ENCODE results near the gene PCSK6. TPM values are rescaled to one million over a fixed set of nuclear protein-coding genes. Genes with fewer than 3 reads are reported as not detected.

Gene PCSK6
- total RNA-seq, 5 donors from 2014 or later (not counting 1 experiment from before 2014, with no cell fraction given), result 0.16 to 2.2 (median 1.3) TPM

DNA sequence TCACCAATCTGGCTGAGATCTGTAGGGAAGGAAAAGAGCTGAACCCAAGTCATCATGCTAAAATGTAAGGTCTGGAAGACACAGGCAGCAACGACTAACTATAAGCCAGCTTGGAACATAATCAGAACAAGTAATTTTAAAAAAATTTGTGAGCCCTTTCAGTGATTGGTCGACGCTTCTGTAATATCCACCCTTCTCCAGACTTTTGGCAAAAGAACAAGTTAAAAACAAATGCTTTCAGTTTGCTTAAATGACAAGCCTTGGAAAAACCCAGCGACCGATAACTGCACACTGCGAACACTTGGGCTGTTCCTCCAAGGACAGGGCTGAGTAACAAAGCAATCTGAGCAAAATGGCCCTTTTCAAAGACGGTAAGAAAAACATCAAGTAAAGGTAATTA lies 49.6 kb downstream of the PCSK6 start:
- DNase-seq, result no peak
- H3K9me3 ChIP-seq, result no peaks in the 10 kb centered on the region
- ATAC-seq (replicated peaks in 1 of 4), result no peak
- Mint-ChIP-seq H3K27me3 (peaks cover 9 to 14% of the 10 kb centered on the region in 2 donors), H3K27ac (no peak overlapping the region), H3K4me3 (no peak overlapping the region), H3K36me3 (no peaks in the 10 kb centered on the region), H3K9me3 (no peaks in the 10 kb centered on the region), H3K4me1 (peaks cover 5 to 10% (median 8%) of the 10 kb centered on the region in 3 donors)
- no peak overlapping the region for H3K27ac ChIP-seq (ENCODE audit: low read length)
- no peaks in the 10 kb centered on the region for H3K36me3 ChIP-seq (ENCODE audit: control insufficient read depth in 2 of 2, extremely low read depth in 1 of 2, insufficient read depth in 1 of 2, low read length in 1 of 2)
- ChIA-PET CTCF (no interaction called here), POLR2A (interaction anchor here in 1 of 2 donors (0.5 kb wide), 1 partner anchor 25 kb away, joined by 3 read pairs; no protein-coding TSS in a partner anchor)
- H3K27me3 ChIP-seq (replicated peaks in 1 of 2; ENCODE audit: control insufficient read depth in 2 of 2, extremely low read depth in 1 of 2, insufficient read depth in 2 of 2, low read length in 1 of 2), result peaks cover 0 to 25% of the 10 kb centered on the region in 2 experiments
- 93% methylated on average over 4 of the region's 7 CpGs for WGBS (ENCODE audit: insufficient coverage)
- no peaks in the 10 kb centered on the region for H3K4me1 ChIP-seq (ENCODE audit: control insufficient read depth in 1 of 2, extremely low read depth in 1 of 2, insufficient read depth in 2 of 2, low read length in 2 of 2)
- H3K4me3 ChIP-seq (ENCODE audit: control insufficient read depth in 1 of 2, extremely low read depth in 1 of 2, low read length in 1 of 2), result no peak overlapping the region

DNA sequence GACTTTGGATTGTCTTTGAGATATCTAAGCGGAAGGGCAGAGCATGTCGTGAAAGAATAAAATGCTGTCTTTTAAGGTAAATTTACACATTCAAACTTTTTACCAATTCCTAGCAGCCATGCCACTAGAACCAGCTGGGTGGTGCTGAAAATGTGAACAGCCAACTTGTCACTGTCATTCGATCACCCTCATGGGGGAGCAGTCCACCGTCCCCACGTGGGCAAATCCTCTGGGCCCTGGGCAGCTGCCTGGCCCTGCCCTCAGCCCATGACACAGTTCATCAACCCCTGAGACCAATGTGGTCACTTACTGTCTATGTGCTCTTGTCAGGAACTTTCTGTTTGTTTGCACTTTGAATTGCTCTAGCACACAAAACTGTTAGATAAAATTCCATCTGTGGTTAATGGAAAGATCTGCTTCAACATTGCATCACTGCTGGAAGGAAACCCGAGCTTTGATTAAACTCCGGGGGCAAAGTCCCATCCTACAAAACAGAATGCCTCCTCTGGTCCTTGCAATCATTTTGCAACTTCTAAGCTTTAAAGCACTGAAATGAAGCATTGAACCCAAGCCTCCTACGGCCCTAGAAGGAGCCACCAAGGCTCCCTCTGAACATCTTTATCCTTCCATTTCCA lies 50.1 kb downstream of the PCSK6 start:
- CTCF ChIA-PET, result no interaction called here
- Histone ChIP-seq H3K4me1 (ENCODE audit: control insufficient read depth in 1 of 2, extremely low read depth in 1 of 2, insufficient read depth in 2 of 2, low read length in 2 of 2) (no peaks in the 10 kb centered on the region), H3K36me3 (ENCODE audit: control insufficient read depth in 2 of 2, extremely low read depth in 1 of 2, insufficient read depth in 1 of 2, low read length in 1 of 2) (no peaks in the 10 kb centered on the region), H3K27me3 (replicated peaks in 1 of 2; ENCODE audit: control insufficient read depth in 2 of 2, extremely low read depth in 1 of 2, insufficient read depth in 2 of 2, low read length in 1 of 2) (peaks cover 0 to 25% of the 10 kb centered on the region in 2 experiments), H3K9me3 (no peaks in the 10 kb centered on the region), H3K4me3 (ENCODE audit: control insufficient read depth in 1 of 2, extremely low read depth in 1 of 2, low read length in 1 of 2) (no peak overlapping the region), H3K27ac (ENCODE audit: low read length) (no peak overlapping the region)
- 77% methylated on average over 5 of the region's 8 CpGs for WGBS (ENCODE audit: insufficient coverage)
- Mint-ChIP-seq H3K4me3 (no peak overlapping the region), H3K27ac (no peak overlapping the region), H3K27me3 (peaks cover 9 to 16% of the 10 kb centered on the region in 2 donors), H3K4me1 (peaks cover 5 to 10% (median 8%) of the 10 kb centered on the region in 3 donors), H3K9me3 (no peaks in the 10 kb centered on the region), H3K36me3 (no peaks in the 10 kb centered on the region)
- POLR2A ChIA-PET, result no interaction called here
- no peak for DNase-seq
- ATAC-seq (replicated peaks in 1 of 4), result no peak

GRCh38 chr15:101438482-101439284 lies 50.8 kb downstream of the PCSK6 start:
- Mint-ChIP-seq H3K36me3 (no peaks in the 10 kb centered on the region), H3K4me1 (peaks cover 5 to 10% (median 8%) of the 10 kb centered on the region in 3 donors), H3K27me3 (peaks cover 9 to 16% of the 10 kb centered on the region in 2 donors), H3K27ac (no peak overlapping the region), H3K4me3 (no peak overlapping the region), H3K9me3 (no peaks in the 10 kb centered on the region)
- WGBS (ENCODE audit: insufficient coverage), result 87% methylated on average over 18 of the region's 21 CpGs
- ATAC-seq (replicated peaks in 1 of 4) (no peak), DNase-seq (no peak)
- Histone ChIP-seq H3K27ac (ENCODE audit: low read length) (no peak overlapping the region), H3K36me3 (ENCODE audit: control insufficient read depth in 2 of 2, extremely low read depth in 1 of 2, insufficient read depth in 1 of 2, low read length in 1 of 2) (no peaks in the 10 kb centered on the region), H3K4me3 (ENCODE audit: control insufficient read depth in 1 of 2, extremely low read depth in 1 of 2, low read length in 1 of 2) (no peak overlapping the region), H3K4me1 (ENCODE audit: control insufficient read depth in 1 of 2, extremely low read depth in 1 of 2, insufficient read depth in 2 of 2, low read length in 2 of 2) (no peaks in the 10 kb centered on the region), H3K9me3 (no peaks in the 10 kb centered on the region), H3K27me3 (replicated peaks in 1 of 2; ENCODE audit: control insufficient read depth in 2 of 2, extremely low read depth in 1 of 2, insufficient read depth in 2 of 2, low read length in 1 of 2) (peaks cover 0 to 25% of the 10 kb centered on the region in 2 experiments)
- CTCF ChIA-PET, result no interaction called here
- POLR2A ChIA-PET, result no interaction called here

DNA sequence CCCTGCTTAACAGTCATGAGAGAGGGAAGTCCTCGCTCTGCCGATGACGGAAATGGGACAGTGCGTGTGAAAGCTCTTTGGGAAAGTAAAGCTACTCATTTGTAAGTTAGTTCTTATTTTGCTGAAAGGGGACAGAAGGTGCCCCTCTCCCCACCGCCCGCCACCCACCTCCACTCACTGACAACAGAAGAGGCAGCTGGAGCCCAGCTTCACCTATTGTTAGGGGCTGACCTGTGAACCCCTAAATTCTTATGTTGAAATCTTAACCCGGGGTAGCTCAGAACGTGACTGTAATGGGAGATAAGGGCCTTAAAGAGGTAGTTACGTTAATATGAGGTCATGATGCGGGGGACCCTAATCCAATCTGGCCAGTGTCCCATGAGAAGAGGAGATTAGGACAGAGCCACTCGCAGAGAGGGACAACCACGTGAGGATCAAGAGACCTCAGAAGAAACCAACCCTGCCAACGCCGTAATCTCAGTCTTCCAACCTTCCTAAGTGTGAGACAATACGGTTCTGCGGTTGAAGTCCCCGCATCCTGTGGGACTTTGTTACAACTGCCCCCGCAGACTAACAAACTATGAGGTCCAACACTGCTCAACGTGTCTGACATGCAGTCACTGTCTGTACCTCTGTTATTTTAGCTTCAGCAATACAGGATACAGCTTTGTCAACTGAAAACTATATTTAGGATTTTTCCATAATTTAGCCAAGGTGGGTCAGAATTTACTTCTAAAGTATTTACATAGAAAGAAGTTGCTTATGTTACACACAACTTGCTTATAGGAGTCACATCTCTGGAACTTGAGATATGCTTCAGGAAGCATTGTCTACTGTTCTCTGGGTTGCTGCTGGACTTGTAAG lies 51.7 kb downstream of the PCSK6 start:
- Histone ChIP-seq H3K27ac (ENCODE audit: low read length) (no peak overlapping the region), H3K27me3 (replicated peaks in 1 of 2; ENCODE audit: control insufficient read depth in 2 of 2, extremely low read depth in 1 of 2, insufficient read depth in 2 of 2, low read length in 1 of 2) (peaks cover 0 to 30% of the 10 kb centered on the region in 2 experiments), H3K36me3 (ENCODE audit: control insufficient read depth in 2 of 2, extremely low read depth in 1 of 2, insufficient read depth in 1 of 2, low read length in 1 of 2) (no peaks in the 10 kb centered on the region), H3K9me3 (no peaks in the 10 kb centered on the region), H3K4me1 (ENCODE audit: control insufficient read depth in 1 of 2, extremely low read depth in 1 of 2, insufficient read depth in 2 of 2, low read length in 2 of 2) (no peaks in the 10 kb centered on the region), H3K4me3 (ENCODE audit: control insufficient read depth in 1 of 2, extremely low read depth in 1 of 2, low read length in 1 of 2) (no peak overlapping the region)
- no peak overlapping the region for H3K27ac Mint-ChIP-seq
- peaks cover 5 to 10% (median 8%) of the 10 kb centered on the region in 3 donors for H3K4me1 Mint-ChIP-seq
- H3K36me3 Mint-ChIP-seq, result no peaks in the 10 kb centered on the region
- H3K9me3 Mint-ChIP-seq, result no peaks in the 10 kb centered on the region
- DNase-seq (no peak), ATAC-seq (replicated peaks in 1 of 4) (no peak)
- H3K27me3 Mint-ChIP-seq, result peaks cover 11 to 16% of the 10 kb centered on the region in 2 donors
- CTCF ChIA-PET, result no interaction called here
- H3K4me3 Mint-ChIP-seq, result no peak overlapping the region
- POLR2A ChIA-PET, result no interaction called here
- WGBS (ENCODE audit: insufficient coverage), result 87% methylated on average over 9 of the region's 19 CpGs

DNA sequence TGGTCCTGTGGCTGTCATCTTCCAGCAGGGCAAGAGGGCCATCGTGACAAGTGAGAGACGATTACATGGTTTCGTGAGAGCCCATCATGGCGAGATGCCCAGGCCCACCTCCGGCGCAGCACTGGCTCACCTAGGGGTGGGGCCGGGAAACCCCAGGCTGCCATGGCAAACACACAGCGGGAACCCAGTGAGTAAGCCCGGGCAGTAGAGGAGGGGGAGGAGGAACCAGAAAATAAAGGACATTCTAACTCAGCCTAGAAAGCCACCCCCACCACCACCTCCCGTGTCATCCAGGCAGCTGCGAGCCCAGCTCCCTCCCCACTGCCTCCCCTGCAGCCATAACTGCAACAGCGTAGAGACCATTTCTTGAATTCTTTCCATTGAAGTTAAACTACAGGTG lies 52.3 kb downstream of the PCSK6 start:
- no peaks in the 10 kb centered on the region for H3K9me3 ChIP-seq
- no peak for ATAC-seq (replicated peaks in 1 of 4)
- ChIA-PET CTCF (no interaction called here), POLR2A (no interaction called here)
- H3K27me3 ChIP-seq (replicated peaks in 1 of 2; ENCODE audit: control insufficient read depth in 2 of 2, extremely low read depth in 1 of 2, insufficient read depth in 2 of 2, low read length in 1 of 2), result peaks cover 0 to 30% of the 10 kb centered on the region in 2 experiments
- no peak for DNase-seq
- Mint-ChIP-seq H3K27me3 (peaks cover 12 to 16% of the 10 kb centered on the region in 2 donors), H3K36me3 (no peaks in the 10 kb centered on the region), H3K27ac (no peak overlapping the region), H3K9me3 (no peaks in the 10 kb centered on the region), H3K4me3 (no peak overlapping the region), H3K4me1 (peaks cover 5 to 8% (median 5%) of the 10 kb centered on the region in 3 donors)
- WGBS (ENCODE audit: insufficient coverage), result 92% methylated on average over 9 of the region's 12 CpGs
- H3K4me3 ChIP-seq (ENCODE audit: control insufficient read depth in 1 of 2, extremely low read depth in 1 of 2, low read length in 1 of 2), result no peak overlapping the region
- no peak overlapping the region for H3K27ac ChIP-seq (ENCODE audit: low read length)
- H3K4me1 ChIP-seq (ENCODE audit: control insufficient read depth in 1 of 2, extremely low read depth in 1 of 2, insufficient read depth in 2 of 2, low read length in 2 of 2), result no peaks in the 10 kb centered on the region
- H3K36me3 ChIP-seq (ENCODE audit: control insufficient read depth in 2 of 2, extremely low read depth in 1 of 2, insufficient read depth in 1 of 2, low read length in 1 of 2), result no peaks in the 10 kb centered on the region

GRCh38 chr15:101436526-101436925 lies 53.0 kb downstream of the PCSK6 start:
- Histone ChIP-seq H3K36me3 (ENCODE audit: control insufficient read depth in 2 of 2, extremely low read depth in 1 of 2, insufficient read depth in 1 of 2, low read length in 1 of 2) (no peaks in the 10 kb centered on the region), H3K4me3 (ENCODE audit: control insufficient read depth in 1 of 2, extremely low read depth in 1 of 2, low read length in 1 of 2) (no peak overlapping the region), H3K9me3 (no peaks in the 10 kb centered on the region), H3K27me3 (replicated peaks in 1 of 2; ENCODE audit: control insufficient read depth in 2 of 2, extremely low read depth in 1 of 2, insufficient read depth in 2 of 2, low read length in 1 of 2) (peaks cover 0 to 30% of the 10 kb centered on the region in 2 experiments), H3K4me1 (ENCODE audit: control insufficient read depth in 1 of 2, extremely low read depth in 1 of 2, insufficient read depth in 2 of 2, low read length in 2 of 2) (no peaks in the 10 kb centered on the region), H3K27ac (ENCODE audit: low read length) (no peak overlapping the region)
- peaks cover 1 to 3% (median 3%) of the 10 kb centered on the region in 3 donors for H3K4me1 Mint-ChIP-seq
- DNase-seq (no peak), ATAC-seq (replicated peaks in 1 of 4) (no peak)
- no peaks in the 10 kb centered on the region for H3K9me3 Mint-ChIP-seq
- H3K27me3 Mint-ChIP-seq, result peaks cover 15 to 16% of the 10 kb centered on the region in 2 donors
- ChIA-PET CTCF (no interaction called here), POLR2A (no interaction called here)
- no peak overlapping the region for H3K4me3 Mint-ChIP-seq
- H3K36me3 Mint-ChIP-seq, result no peaks in the 10 kb centered on the region
- no peak overlapping the region for H3K27ac Mint-ChIP-seq
- 91% methylated on average over 4 of the region's 9 CpGs for WGBS (ENCODE audit: insufficient coverage)
